ENCODE results near the gene DLL4.
A peak's percentile ranks its signal among the peaks of the same experiment; 100 is the strongest.

DLL4 gene

GRCh38 chr15:40891810-40892446 is 37.2 kb upstream of the DLL4 start:
- no peak for DNase-seq (ENCODE audit: extremely low spot score)
- POLR2A ChIA-PET = interaction anchor here (1.0 to 2.0 kb wide), 3 partner anchors 19 to 34 kb away, joined by 6 to 10 read pairs (median 9); no protein-coding TSS in a partner anchor
- CTCF ChIA-PET = interaction anchor here (0.6 to 3.3 kb wide), 17 partner anchors 11 to 372 kb away, joined by 3 to 65 read pairs (median 5); partner anchors contain the start of gene RHOV
- no peak for TF ChIP-seq LEF1 (IDR thresholded peaks at IDR 0.05; ENCODE audit: borderline replicate concordance)
- TF ChIP-seq SP1 (IDR thresholded peaks at IDR 0.05) = no peak
- no peak for TF ChIP-seq BHLHE40 (IDR thresholded peaks at IDR 0.05; ENCODE audit: borderline replicate concordance)
- TF ChIP-seq L3MBTL2 (conservative IDR thresholded peaks at IDR 0.05) = no peak
- no peak for TF ChIP-seq ELF4 (IDR thresholded peaks at IDR 0.05)
- no peak for TF ChIP-seq FOXM1 (IDR thresholded peaks at IDR 0.05; ENCODE audit: borderline replicate concordance)
- TF ChIP-seq HDGF (IDR thresholded peaks at IDR 0.05; ENCODE audit: borderline replicate concordance) = no peak

- ChIA-PET CTCF (interaction anchor here (0.6 to 3.3 kb wide), 16 partner anchors 12 to 373 kb away, joined by 3 to 65 read pairs (median 5); partner anchors contain the start of gene RHOV), POLR2A (interaction anchor here (1.5 to 2.0 kb wide), 2 partner anchors 19 to 35 kb away, joined by 9 to 10 read pairs; no protein-coding TSS in a partner anchor)
- DNase-seq (ENCODE audit: extremely low spot score) = no peak
- TF ChIP-seq LEF1 (IDR thresholded peaks at IDR 0.05; ENCODE audit: borderline replicate concordance) (no peak), SUZ12 (IDR thresholded peaks at IDR 0.05) (no peak), CTBP1 (IDR thresholded peaks at IDR 0.05; ENCODE audit: borderline replicate concordance) (no peak), ZNF384 (IDR thresholded peaks at IDR 0.05) (no peak), HDGF (IDR thresholded peaks at IDR 0.05; ENCODE audit: borderline replicate concordance) (no peak), PKNOX1 (IDR thresholded peaks at IDR 0.05) (no peak), FOXK2 (IDR thresholded peaks at IDR 0.05) (no peak)
Observed at GRCh38 chr15:40892447-40893012, 36.6 kb upstream of the DLL4 start.

- ChIA-PET POLR2A (interaction anchor here (1.1 to 3.1 kb wide), 5 partner anchors 10 to 198 kb away, joined by 4 to 31 read pairs (median 8); partner anchors contain the start of gene RAD51), CTCF (interaction anchor here (1.2 to 3.3 kb wide), 7 partner anchors 20 to 128 kb away, joined by 3 to 65 read pairs (median 9); partner anchors contain the start of gene RHOV)
- DNase-seq (ENCODE audit: extremely low spot score) = no peak
- no peak for TF ChIP-seq BHLHE40 (IDR thresholded peaks at IDR 0.05; ENCODE audit: borderline replicate concordance)
- no peak for TF ChIP-seq CTBP1 (IDR thresholded peaks at IDR 0.05; ENCODE audit: borderline replicate concordance)
- TF ChIP-seq FOXK2 (IDR thresholded peaks at IDR 0.05) = no peak
- no peak for TF ChIP-seq TARDBP (IDR thresholded peaks at IDR 0.05)
- no peak for TF ChIP-seq ZNF384 (IDR thresholded peaks at IDR 0.05)
- no peak for TF ChIP-seq SP1 (IDR thresholded peaks at IDR 0.05)
- TF ChIP-seq LEF1 (IDR thresholded peaks at IDR 0.05; ENCODE audit: borderline replicate concordance) = no peak
- TF ChIP-seq HDGF (IDR thresholded peaks at IDR 0.05; ENCODE audit: borderline replicate concordance) = no peak
Observed at GRCh38 chr15:40893019-40893670, 36.0 kb upstream of the DLL4 start.

- ChIA-PET POLR2A (interaction anchor here (0.7 to 3.1 kb wide), 20 partner anchors 8 to 554 kb away, joined by 3 to 31 read pairs (median 4); partner anchors contain the start of genes CCDC9B, CHAC1, DNAJC17 and RAD51), CTCF (interaction anchor here (0.6 to 2.7 kb wide), 12 partner anchors 11 to 710 kb away, joined by 3 to 63 read pairs (median 4); partner anchors contain the start of gene RHOV)
- DNase-seq (ENCODE audit: extremely low spot score) = peak; percentile 88
- TF ChIP-seq NFRKB (IDR thresholded peaks at IDR 0.05) = no peak
- TF ChIP-seq ELF4 (IDR thresholded peaks at IDR 0.05) = peak; percentile 50; the same call in 1 of the 2 replicates
- no peak for TF ChIP-seq FOXA1 (IDR thresholded peaks at IDR 0.05)
- no peak for TF ChIP-seq LEF1 (IDR thresholded peaks at IDR 0.05; ENCODE audit: borderline replicate concordance)
- TF ChIP-seq TARDBP (IDR thresholded peaks at IDR 0.05) = no peak
- TF ChIP-seq SP1 (IDR thresholded peaks at IDR 0.05) = no peak
- no peak for TF ChIP-seq BHLHE40 (IDR thresholded peaks at IDR 0.05; ENCODE audit: borderline replicate concordance)
- TF ChIP-seq FOXK2 (IDR thresholded peaks at IDR 0.05) = no peak
- no peak for TF ChIP-seq CTBP1 (IDR thresholded peaks at IDR 0.05; ENCODE audit: borderline replicate concordance)
- peak; percentile 38; the same call in 1 of the 2 replicates for TF ChIP-seq L3MBTL2 (conservative IDR thresholded peaks at IDR 0.05)
- TF ChIP-seq PKNOX1 (IDR thresholded peaks at IDR 0.05) = no peak
- TF ChIP-seq HDGF (IDR thresholded peaks at IDR 0.05; ENCODE audit: borderline replicate concordance) = no peak
- no peak for TF ChIP-seq FOXM1 (IDR thresholded peaks at IDR 0.05; ENCODE audit: borderline replicate concordance)
- TF ChIP-seq ZNF384 (IDR thresholded peaks at IDR 0.05) = no peak
- no peak for TF ChIP-seq ARNT (IDR thresholded peaks at IDR 0.05)
Observed at GRCh38 chr15:40893733-40894680, 35.1 kb upstream of the DLL4 start, which contains the start of gene VPS18. VPS18 (plus strand) TSS chr15:40894450; CDS start chr15:40894769, 319 bp downstream.
